Muscle layer of duodenum (tissue), 2 donors: ENCODE data around the gene SPATA25.
"Not testable (repeated sequence)": the region's sequence is repeated elsewhere in the genome, so short reads cannot be mapped to it uniquely, and the experiment has no call there.

Experiments used
- H3K27ac ChIP-seq: one replicate; pipeline ENCODE4 v1.7.0; 2013; ENCODE audit warnings: mild to moderate bottlenecking, low read length
- H3K27me3 ChIP-seq: one replicate; pipeline ENCODE4 v1.7.0; 2013; ENCODE audit warnings: low read depth, mild to moderate bottlenecking, control low read depth, low read length
- H3K36me3 ChIP-seq, 2 donors: one replicate each; pipeline ENCODE4 v1.7.0; 2013; ENCODE audit warnings: low read length in 2 of 2, control low read depth in 1 of 2, mild to moderate bottlenecking in 1 of 2; ENCODE audit not compliant: insufficient read depth in 2 of 2, control insufficient read depth in 1 of 2
- H3K4me1 ChIP-seq, 2 donors: one replicate each; pipeline ENCODE4 v1.7.0; 2013; ENCODE audit warnings: low read length in 2 of 2, mild to moderate bottlenecking in 2 of 2, control low read depth in 1 of 2, moderate library complexity in 1 of 2; ENCODE audit not compliant: insufficient read depth in 2 of 2, control insufficient read depth in 1 of 2
- H3K4me3 ChIP-seq, 2 donors: one replicate each; pipeline ENCODE4 v1.7.0; 2013; ENCODE audit warnings: low read length in 2 of 2, low read depth in 1 of 2, mild to moderate bottlenecking in 1 of 2
- H3K9me3 ChIP-seq, 2 donors: one replicate each; pipeline ENCODE4 v1.7.0; 2013; ENCODE audit warnings: low read length in 2 of 2, control low read depth in 1 of 2, mild to moderate bottlenecking in 1 of 2; ENCODE audit not compliant: control insufficient read depth in 1 of 2
- donor health status: healthy.

The SPATA25 gene, protein sequence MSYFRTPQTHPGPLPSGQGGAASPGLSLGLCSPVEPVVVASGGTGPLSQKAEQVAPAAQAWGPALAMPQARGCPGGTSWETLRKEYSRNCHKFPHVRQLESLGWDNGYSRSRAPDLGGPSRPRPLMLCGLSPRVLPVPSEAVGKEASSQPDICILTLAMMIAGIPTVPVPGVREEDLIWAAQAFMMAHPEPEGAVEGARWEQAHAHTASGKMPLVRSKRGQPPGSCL

GRCh38 chr20:45887346-45887715 is at the start of gene SPATA25:
Gene SPATA25 (minus strand): TSS chr20:45887622. CDS start chr20:45887590, 32 bp downstream.
- peaks cover 20 to 40% of the 10 kb centered on the region in 2 donors for H3K36me3 ChIP-seq
- peaks cover 5 to 35% of the 10 kb centered on the region in 2 donors for H3K4me1 ChIP-seq

DNA sequence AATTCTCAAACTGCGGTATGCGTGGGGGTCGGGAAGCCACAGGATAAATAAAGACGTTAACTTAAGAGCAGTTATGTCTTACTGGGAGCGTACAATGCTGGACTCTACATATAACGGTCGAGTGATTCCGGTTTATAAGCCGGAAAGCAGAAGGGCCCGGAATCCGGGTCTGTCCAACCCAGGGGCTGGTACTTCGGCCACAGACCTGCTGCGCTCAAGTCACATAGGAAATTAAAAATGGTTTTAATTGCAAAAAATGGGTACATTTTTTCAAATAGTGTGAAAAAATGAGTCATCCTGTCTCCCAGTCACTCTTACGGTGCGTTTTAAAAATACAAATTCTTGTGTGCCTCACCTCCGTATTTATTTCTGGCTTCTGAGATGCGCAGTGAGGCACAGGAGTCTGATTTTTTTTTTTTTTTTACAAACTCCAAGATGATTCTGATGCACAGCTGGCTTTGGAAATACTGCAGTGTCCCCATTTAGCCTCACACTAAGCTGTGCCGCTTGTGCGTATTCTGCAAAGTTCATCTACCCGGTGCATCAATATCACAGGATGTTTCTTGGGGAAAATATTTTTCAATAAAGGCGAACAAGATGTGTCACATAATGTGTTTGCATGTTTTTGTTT is 48.1 kb upstream of the SPATA25 start:
- Histone ChIP-seq H3K4me3 (peak overlapping the region; percentile 87 to 93), H3K27me3 (no peaks in the 10 kb centered on the region), H3K9me3 (no peaks in the 10 kb centered on the region), H3K4me1 (peaks cover 0 to 30% of the 10 kb centered on the region in 2 donors), H3K36me3 (peaks cover 33 to 45% of the 10 kb centered on the region in 2 donors), H3K27ac (peak overlapping the region; percentile 95)

More at GRCh38 chr20:45887346-45887715, at the start of gene SPATA25:
- Histone ChIP-seq H3K27me3 (no peaks in the 10 kb centered on the region), H3K27ac (no peak within 1 kb of the TSS), H3K4me3 (no peak within 1 kb of the TSS), H3K9me3 (no peaks in the 10 kb centered on the region)

DNA sequence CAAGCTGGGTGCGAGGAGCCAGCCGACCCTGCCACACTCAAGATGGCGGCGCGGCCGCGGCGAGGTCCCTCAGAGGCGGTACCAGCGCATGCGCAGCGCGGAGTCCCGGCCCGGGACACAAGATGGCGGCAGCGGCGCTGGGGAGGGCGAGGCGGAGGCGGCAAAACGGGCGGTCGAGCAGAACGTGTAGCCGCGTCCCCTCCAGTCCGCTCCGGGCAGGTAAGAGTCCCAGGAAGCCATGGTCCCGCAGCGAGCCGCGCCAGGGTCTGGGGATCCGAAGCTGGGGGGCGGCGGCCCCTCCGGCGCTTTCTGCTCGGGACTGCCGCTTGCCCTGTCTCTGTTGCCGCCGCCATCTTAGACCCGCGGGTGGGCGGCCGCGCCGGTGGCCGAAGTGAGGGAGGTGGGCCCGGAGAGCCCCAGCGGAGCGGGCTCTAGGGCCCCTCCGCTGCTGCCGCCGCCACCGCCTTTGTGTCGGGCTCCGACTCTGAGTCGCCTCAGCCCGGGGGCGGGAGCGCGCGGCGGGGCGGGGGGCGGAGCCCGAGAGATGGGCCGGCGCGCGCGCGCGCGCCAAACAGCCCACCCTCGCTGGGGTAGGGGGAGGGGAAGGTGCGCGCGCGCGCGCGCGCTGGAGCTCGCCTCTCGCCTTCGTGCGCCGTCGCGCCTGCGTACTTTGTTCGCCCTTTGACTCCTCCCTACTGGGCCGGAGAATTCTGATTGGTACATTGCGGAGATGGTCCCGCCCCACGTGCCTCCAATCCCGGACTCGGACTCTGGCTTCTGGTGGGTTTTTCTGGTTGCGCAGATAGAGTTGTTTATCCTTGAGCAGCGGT is 47.4 kb upstream of the SPATA25 start, which contains the start of gene PCIF1:
Gene PCIF1 (plus strand): TSS at position 98 of the 830 bp plus-strand sequence. CDS start 4,317 bp downstream, outside the sequence.
- peaks cover 0 to 30% of the 10 kb centered on the region in 2 donors for H3K4me1 ChIP-seq

GRCh38 chr20:45934046-45934585 is 46.7 kb upstream of the SPATA25 start:
- H3K4me1 ChIP-seq, result peaks cover 0 to 30% of the 10 kb centered on the region in 2 donors
- H3K4me3 ChIP-seq, result peak overlapping the region; percentile 87 to 96
- no peaks in the 10 kb centered on the region for H3K9me3 ChIP-seq
- H3K27me3 ChIP-seq, result no peaks in the 10 kb centered on the region
- H3K36me3 ChIP-seq, result peaks cover 19 to 31% of the 10 kb centered on the region in 2 donors
- peak overlapping the region; percentile 95 for H3K27ac ChIP-seq

More for the DNA sequence above, 47.4 kb upstream of the SPATA25 start, which contains the start of gene PCIF1:
- Histone ChIP-seq H3K36me3 (peaks cover 26 to 38% of the 10 kb centered on the region in 2 donors), H3K27me3 (no peaks in the 10 kb centered on the region), H3K9me3 (no peaks in the 10 kb centered on the region), H3K27ac (peak within 1 kb of the TSS; percentile 95), H3K4me3 (peak within 1 kb of the TSS; percentile 87 to 96)

GRCh38 chr20:45933266-45934045 is 46.0 kb upstream of the SPATA25 start:
- peak overlapping the region; percentile 87 to 96 for H3K4me3 ChIP-seq

GRCh38 chr20:45931680-45932079 is 44.3 kb upstream of the SPATA25 start:
- not testable (repeated sequence) for H3K4me3 ChIP-seq, H3K27ac ChIP-seq, H3K9me3 ChIP-seq, H3K27me3 ChIP-seq
- peaks cover 0 to 10% of the 10 kb centered on the region in 2 donors for H3K36me3 ChIP-seq
- peaks cover 0 to 22% of the 10 kb centered on the region in 2 donors for H3K4me1 ChIP-seq

More at GRCh38 chr20:45933266-45934045, 46.0 kb upstream of the SPATA25 start:
- Histone ChIP-seq H3K36me3 (peaks cover 12 to 24% of the 10 kb centered on the region in 2 donors), H3K27me3 (no peaks in the 10 kb centered on the region), H3K27ac (peak overlapping the region; percentile 95), H3K4me1 (peaks cover 0 to 30% of the 10 kb centered on the region in 2 donors), H3K9me3 (no peaks in the 10 kb centered on the region)

- Histone ChIP-seq H3K27ac (no peak overlapping the region), H3K27me3 (no peaks in the 10 kb centered on the region), H3K4me1 (peaks cover 0 to 4% of the 10 kb centered on the region in 2 donors), H3K4me3 (no peak overlapping the region), H3K36me3 (no peaks in the 10 kb centered on the region), H3K9me3 (no peaks in the 10 kb centered on the region)
Observed at GRCh38 chr20:45927071-45927878, 39.9 kb upstream of the SPATA25 start.

- Histone ChIP-seq H3K27ac (no peak overlapping the region), H3K4me3 (no peak overlapping the region), H3K27me3 (no peaks in the 10 kb centered on the region), H3K36me3 (no peaks in the 10 kb centered on the region), H3K4me1 (peaks cover 0 to 4% of the 10 kb centered on the region in 2 donors), H3K9me3 (no peaks in the 10 kb centered on the region)
Observed at GRCh38 chr20:45926731-45927070, 39.3 kb upstream of the SPATA25 start.

GRCh38 chr20:45925821-45926506 is 38.5 kb upstream of the SPATA25 start:
- Histone ChIP-seq H3K9me3 (no peaks in the 10 kb centered on the region), H3K27ac (no peak overlapping the region), H3K36me3 (no peaks in the 10 kb centered on the region)

More at GRCh38 chr20:45925821-45926506, 38.5 kb upstream of the SPATA25 start:
- Histone ChIP-seq H3K4me3 (no peak overlapping the region), H3K4me1 (peaks cover 0 to 4% of the 10 kb centered on the region in 2 donors), H3K27me3 (no peaks in the 10 kb centered on the region)
